Measurements from ENCODE around the gene CTAGE4.
"Not testable (repeated sequence)": the region's sequence is repeated elsewhere in the genome, so short reads cannot be mapped to it uniquely, and the experiment has no call there.

Gene CTAGE4, protein sequence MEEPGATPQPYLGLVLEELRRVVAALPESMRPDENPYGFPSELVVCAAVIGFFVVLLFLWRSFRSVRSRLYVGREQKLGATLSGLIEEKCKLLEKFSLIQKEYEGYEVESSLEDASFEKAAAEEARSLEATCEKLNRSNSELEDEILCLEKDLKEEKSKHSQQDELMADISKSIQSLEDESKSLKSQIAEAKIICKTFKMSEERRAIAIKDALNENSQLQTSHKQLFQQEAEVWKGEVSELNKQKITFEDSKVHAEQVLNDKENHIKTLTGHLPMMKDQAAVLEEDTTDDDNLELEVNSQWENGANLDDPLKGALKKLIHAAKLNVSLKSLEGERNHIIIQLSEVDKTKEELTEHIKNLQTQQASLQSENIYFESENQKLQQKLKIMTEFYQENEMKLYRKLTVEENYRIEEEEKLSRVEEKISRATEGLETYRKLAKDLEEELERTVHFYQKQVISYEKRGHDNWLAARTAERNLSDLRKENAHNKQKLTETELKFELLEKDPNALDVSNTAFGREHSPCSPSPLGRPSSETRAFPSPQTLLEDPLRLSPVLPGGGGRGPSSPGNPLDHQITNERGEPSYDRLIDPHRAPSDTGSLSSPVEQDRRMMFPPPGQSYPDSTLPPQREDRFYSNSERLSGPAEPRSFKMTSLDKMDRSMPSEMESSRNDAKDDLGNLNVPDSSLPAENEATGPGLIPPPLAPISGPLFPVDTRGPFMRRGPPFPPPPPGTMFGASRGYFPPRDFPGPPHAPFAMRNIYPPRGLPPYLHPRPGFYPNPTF

DNA sequence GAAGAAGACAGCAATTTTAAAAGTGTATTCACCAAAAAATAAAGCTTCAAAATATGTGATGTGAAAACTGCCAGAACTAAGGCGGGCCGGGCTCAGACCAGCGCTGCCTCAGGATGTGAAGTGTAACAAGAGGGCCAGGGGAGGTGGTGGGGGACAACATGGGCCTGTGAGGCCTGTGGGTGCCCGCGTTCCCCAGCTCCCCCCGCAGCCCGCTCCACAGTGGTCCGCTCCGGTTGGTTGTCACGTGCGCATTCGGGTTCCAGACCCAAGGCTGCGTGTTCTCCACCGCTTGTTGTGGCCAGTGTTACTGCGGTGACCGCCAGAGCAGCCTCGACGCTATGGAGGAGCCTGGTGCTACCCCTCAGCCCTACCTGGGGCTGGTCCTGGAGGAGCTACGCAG lies at the start of gene CTAGE4:
Gene CTAGE4, plus strand, starts transcription at position 301 of the 400 bp plus-strand sequence. Its CDS starts 38 bp downstream, at position 339.
- DNase-seq (ENCODE audit: low read depth): not testable (repeated sequence)

DNA sequence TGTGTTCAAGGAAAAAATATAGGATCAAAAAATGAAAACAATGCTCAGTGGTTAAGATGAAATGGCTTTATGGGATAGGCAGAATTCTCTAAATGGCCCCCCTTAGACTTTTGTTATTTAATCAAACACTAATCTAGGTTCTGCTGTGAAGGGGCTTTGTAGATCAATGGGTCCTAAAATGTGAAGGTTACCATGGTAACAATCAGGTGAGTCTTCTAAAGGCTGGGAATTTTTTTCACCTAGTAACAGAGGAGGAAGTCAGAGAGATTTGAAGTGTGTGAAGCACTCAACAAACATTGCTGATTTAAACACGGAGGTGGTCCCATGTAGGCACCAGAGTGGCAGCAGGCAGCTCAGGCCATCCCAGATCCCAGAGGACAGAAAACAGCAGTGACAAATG lies 49.1 kb upstream of the CTAGE4 start:
- DNase-seq (ENCODE audit: low read depth): no peak

DNA sequence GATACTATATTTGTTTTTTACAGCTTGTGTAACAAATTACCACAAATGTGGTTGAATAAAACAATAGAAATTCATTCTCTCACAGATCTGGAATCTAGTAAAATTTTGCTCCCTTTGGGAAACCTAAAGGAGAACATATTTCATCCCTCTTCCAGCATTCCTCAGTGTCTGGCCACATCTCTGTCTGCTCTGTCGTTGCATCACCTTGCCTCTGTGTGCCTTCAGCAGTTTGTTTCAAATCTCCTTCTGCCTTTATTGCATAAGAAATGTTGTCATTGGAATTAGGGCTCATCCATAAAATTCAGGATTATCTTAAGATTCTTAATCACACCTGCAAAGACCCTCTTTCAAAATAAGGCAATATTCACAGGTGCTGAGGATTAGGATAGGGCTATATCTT lies 45.8 kb upstream of the CTAGE4 start:
- DNase-seq (ENCODE audit: low read depth): no peak

DNA sequence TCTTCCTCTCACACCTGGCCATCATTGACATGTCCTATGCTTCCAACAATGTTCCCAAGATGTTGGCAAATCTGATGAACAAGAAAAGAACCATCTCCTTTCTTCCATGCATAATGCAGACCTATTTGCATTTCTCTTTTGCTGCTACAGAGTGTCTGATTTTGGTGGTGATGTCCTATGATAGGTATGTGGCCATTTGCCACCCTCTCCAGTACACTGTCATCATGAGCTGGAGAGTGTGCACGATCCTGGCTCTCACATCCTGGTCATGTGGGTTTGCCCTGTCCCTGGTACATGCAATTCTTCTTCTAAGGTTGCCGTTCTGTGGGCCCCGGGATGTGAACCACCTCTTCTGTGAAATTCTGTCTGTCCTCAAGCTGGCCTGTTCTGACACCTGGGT lies 41.1 kb upstream of the CTAGE4 start:
- DNase-seq (ENCODE audit: low read depth): no peak

DNA sequence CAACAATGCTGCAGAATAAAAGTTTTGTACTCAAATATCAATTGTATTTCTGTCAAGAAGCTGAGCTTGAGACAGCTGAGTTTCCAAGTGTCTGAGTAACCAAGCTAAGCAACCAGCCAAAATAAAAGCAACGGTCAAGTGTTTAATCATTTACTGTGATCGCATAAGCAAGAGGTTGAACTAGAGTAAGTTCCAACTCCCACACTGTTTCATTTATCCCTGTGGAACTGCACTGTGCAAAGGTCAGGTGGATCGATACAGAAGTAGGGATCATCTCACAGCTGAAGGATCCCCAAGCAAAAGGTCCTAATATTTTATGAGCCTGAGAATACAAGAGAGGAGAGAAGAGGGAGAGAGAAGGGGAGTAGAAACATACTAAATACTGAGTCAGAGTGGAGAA lies 38.8 kb upstream of the CTAGE4 start:
- no peak for DNase-seq (ENCODE audit: low read depth)

DNA sequence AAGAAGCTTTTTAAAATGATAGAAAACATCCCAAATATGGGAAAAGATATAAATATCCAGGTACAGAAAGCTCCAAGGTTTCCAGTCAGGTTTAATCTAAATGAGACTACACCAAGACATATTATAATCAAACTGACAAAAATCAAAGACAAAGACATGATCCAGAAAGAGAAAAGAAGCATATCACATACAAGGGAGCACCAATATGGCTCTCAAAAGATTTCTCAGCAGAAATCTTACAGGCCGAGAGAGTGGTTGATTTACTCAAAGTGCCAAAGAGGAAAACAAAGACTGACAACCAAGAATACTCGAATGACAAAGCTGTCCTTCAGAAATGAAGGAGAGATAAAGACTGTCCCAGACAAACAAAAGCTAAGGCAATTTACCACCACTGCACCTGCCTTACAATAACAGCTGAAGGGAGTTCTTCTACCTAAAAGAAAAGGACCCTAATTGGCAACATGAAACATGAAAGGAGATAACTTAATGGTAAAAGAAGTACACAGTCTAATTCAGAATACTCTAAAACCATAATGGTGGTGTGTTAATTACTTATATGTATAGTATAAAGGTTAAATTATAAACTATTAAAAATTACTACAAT lies 34.9 kb upstream of the CTAGE4 start:
- no peak for DNase-seq (ENCODE audit: low read depth)

DNA sequence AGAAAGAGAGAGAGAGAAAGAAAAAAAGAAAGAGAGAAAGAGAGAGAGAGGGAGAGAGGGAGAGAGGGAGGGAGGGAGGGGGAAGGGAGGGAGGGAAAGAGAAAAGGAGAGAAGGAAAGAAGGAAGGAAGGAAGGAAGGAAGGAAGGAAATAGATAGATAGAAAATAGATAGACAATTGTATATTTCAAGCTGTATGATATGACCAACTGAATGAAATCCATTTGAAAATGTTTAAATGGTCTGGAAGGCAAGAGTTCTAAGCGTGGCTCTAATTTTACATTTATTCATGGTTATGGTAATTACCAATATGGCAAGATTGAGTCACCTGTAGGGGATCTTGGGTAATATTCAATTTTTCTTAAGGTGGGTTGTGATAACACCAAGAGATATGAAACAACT lies 24.4 kb upstream of the CTAGE4 start:
- no peak for DNase-seq (ENCODE audit: low read depth)

DNA sequence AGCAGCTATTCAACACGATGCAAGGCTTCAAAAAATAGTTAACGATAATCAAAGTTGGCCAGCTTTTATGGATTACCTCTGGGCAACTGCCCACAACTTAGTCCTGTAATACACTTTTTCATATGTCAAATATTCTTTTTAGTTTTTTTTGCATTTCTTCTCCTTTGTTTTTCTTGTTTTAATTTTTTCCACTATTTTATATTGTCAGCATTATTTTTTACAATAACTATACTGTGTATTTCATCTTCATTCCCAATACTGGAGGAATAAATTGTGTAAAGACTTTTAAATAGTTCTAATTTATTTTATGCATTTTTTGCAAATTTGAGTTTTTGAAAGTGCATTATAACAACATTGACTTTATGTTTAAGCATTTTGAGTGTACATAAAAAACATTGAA lies 18.5 kb upstream of the CTAGE4 start:
- no peak for DNase-seq (ENCODE audit: low read depth)

DNA sequence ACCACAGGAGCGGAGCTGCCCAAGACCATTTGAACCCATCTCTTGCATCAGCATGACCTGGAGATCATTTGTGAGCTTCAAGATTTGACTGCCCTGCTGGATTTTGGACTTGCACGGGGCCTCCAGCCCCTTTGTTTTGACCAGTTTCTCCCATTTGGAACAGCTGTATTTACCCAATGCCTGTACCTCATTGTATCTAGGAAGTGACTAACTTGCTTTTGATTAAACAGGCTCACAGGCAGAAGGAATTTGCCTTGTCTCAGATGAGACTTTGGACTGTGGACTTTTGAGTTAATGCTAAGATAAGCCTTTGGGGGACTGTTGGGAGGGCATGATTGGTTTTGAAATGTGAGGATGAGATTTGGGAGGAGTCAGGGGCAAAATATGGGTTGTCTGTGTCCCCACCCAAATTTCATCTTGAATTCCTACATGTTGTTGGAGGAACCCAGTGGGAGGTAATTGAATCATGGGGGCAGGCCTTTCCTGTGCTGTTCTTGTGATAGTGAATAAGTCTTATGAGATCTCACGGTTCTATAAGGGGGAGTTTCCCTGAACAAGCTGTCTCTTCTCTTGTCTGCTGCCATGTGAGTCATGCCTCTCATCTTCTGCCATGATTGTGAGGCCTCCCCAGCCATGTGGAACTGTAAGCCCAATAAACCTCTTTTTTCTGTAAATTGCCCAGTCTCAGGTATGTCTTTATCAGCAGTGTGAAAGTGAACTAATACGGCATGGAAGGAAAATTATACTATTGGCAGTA lies 11.5 kb upstream of the CTAGE4 start:
- DNase-seq (ENCODE audit: low read depth): not testable (repeated sequence)

DNA sequence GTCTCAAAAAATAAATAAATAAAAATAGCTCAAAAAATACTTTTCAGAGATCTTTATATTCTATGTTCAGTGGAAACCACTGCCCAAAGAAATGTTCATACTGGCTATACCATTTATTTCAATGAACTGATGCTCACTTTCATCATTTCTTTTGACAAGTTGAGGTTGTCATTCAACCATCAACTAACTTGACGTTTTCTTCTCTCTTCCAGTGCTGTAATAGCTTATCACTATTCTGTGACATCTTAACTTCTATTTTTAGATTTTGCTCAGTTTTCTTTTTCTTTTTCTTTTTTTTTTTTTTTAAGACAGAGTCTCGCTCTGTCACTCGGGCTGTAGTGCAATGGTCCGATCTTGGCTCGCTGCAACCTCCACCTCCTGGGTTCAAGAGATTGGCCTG lies 8.7 kb upstream of the CTAGE4 start:
- no peak for DNase-seq (ENCODE audit: low read depth)

DNA sequence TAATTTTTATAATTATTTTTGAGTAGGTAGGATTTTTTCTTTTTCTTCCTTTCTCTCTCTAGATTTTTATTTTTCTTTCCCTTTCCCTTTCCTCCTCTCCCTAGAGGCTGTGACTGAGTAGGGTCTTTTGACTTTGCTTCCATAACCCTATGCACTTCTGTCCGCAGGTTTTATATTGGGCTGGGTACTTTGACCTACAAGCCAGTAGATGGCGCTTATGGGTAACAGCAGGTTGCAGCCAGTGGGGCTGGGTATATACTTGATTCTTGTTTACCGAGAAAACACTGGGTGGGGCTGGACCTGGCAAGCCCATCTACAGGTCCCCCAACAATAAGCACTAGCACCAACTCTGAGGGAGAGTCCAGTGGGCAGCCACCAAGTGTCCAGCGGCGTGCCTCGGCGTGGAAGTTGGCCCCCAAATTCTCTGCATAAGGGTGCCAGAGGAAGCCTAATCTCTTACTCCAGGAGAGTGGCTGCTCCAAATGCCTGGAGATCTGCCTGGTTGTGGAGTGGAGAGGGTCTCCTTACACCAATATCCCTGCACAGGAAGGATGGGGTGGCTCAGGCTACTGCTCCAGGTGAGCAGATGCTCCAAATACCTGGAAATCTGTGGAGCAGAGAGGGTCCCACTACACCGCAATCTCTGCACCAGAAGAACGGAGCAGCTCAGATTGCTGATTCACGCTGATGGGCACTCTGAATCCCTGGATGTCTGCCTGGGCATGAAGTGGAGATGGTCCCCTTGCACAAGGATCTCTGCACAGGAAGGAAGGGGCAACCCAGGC lies 4.7 kb upstream of the CTAGE4 start:
- DNase-seq (ENCODE audit: low read depth): not testable (repeated sequence)

DNA sequence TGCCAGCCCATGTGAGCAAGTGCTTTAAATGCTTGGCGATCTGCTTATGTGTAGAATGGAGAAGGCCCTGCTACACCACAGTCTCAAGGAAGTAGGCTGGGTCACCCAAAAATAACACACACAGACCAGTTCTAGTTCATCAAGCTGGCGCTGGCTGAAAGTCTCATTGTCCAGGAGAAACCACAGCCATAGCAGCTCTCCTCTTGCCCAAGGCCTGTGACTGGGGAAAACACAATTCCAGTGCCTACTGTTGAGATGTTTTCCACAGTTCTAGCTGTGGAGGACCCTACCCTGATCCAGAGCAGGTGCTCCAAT lies 4.1 kb upstream of the CTAGE4 start:
- DNase-seq (ENCODE audit: low read depth): not testable (repeated sequence)

DNA sequence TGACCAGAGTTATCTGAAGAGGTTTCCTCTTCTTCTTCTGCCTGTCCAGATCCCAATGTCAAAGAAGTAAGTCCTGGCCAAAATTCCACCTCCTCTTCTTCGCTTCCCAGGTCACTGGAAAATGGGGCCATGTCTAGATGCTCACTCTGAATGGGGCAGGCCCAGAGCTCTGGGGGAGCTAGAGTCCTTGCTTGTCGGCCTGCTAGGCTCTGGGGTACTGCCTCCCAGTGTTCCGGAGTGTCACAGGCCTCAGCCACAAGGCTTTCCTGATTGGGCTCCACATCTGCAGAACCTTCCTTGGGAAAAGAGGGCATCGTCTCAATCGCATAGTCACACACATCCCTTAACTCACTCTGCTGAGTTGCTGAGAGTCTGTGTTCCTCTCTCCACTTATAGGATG lies 4.6 kb downstream of the CTAGE4 start:
- not testable (repeated sequence) for DNase-seq (ENCODE audit: low read depth)

DNA sequence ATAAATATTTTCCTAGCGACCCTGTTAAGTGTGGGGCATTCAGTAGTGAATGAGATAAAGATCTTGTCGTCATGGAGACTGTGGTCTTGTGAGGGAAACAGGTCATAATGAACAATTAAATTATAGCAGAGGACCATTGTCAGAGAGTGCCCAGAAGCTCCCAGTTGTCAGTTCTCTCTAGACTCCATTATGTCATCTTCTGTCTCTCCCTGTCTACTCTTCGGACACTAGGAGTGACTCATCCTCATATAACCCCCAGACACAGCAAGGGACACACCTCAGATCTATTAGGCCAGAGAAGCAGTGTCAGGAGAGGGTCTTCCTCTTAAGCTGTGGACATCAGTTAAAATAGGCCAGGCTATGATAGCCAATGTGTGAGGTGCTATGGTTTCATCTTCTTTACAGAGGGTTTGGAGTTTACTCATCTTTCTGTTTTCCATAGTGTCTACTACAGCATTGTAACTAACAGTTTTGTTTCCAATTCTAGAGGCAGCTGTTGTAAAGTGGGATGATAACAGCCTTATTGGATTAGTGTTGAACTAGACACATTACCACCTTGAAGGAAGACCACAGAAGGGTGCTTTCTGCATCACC lies 5.4 kb downstream of the CTAGE4 start:
- DNase-seq (ENCODE audit: low read depth): not testable (repeated sequence)

DNA sequence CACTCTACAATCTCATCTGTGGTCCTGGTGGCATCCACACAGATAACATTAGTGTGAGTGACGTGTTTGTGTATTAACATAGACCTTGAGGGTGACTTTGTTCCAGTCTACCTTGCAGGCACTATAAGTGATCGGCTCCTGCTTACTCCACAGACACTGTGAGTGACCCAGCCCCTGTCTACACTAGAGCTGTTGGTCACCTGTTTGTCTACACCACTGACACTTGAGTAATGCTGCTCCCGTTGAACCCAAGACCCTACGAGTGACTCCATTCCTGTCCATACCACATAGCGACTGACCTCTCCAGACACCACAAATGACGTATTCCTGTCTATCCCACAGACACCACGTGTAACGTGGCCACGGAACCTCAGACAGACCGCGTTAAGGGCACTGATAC lies 10.5 kb downstream of the CTAGE4 start:
- not testable (repeated sequence) for DNase-seq (ENCODE audit: low read depth)

DNA sequence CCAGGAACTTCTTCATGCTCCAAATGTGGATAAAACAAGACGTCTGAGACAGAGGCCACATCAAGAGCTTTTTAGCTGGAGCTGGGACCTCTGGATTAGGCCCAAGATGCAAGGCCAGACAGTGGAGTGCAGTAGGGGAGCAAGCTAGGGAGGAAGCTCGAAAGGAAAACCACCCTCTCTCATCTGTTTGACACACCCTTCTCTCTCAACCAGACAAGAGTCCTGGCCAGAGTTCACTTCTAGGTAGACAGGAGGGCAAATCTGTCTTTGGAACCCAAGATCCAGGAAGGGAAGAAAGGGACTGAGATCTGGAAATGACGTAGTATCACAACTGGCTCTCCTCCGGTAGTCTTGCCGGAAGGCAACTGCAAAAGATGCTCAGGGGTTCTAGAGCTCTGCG lies 11.2 kb downstream of the CTAGE4 start:
- not testable (repeated sequence) for DNase-seq (ENCODE audit: low read depth)

DNA sequence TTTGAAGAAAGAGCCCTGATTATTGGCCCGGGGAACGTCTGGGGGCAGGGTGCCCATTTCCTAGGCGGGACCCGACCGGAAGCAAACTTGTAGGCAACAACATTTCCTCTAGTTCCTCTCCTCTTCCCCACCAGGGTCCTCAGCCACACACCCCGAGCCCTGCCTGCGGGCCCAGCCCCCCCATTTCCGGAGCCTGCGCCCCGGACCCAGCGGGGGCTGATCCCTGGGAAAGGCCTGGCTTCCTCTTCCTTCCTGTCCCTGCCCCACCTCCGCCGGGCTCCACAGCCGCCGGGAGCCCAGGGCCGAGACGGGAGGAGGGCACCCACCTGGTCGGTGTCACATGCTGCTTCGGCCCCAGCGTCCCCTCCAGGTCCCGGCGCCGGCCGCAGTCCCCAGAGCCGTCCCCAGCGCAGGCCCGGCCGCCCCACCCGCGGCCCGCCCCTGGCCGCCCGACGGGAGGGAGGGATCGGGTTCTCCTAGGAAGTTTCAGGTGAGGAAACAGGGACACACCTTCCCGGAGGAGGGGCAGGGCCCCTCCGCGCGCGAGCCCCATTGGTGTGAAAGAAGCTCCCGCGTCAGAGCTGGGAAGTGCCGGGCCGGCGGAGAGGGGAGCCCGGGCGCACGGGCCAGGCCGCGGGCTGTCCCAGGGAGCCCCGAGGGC lies 12.1 kb downstream of the CTAGE4 start, which contains the start of gene ARHGEF35:
Gene ARHGEF35, minus strand, starts transcription at position 622 of the 661 bp plus-strand sequence. CDS start 7,450 bp downstream, outside the sequence.
- not testable (repeated sequence) for DNase-seq (ENCODE audit: low read depth)

DNA sequence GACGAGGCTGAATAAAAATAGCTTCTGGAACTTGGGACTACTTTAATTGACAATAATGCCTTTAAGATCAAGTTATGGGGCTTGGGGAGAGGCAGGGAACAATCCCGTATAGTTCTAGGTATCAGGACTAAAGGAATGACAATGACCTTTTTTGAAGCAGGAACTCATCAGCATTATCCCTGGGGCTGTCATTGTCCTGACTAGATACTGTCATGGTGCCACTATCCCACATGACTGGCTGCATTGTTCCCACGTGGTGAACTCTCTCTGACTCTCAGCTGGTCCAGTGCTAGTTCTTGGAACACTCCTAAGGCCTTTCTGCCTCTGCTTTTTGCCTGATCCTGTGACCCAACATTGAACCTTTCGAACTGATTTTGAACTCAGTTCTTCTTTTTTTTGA lies 15.7 kb downstream of the CTAGE4 start:
- DNase-seq (ENCODE audit: low read depth): not testable (repeated sequence)

DNA sequence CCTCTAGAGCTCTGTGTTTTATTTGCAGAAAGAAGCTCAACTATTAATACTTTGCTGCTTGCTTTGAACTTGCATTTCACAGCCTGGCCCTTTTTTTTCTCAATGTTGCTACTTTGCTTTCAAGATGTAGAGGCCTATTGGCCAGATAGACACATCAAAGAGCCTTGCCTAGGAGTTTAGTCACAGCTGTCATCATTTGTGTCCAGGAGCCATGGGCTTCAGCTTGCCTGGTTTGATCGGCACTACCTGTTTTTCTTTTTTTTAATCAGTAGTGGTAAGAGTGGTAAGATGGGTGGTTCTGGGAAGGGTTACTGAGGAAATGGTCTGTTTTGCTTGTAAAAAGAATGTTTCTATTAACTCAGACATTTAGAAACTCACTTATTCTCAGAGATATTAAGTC lies 18.7 kb downstream of the CTAGE4 start:
- DNase-seq (ENCODE audit: low read depth): not testable (repeated sequence)

DNA sequence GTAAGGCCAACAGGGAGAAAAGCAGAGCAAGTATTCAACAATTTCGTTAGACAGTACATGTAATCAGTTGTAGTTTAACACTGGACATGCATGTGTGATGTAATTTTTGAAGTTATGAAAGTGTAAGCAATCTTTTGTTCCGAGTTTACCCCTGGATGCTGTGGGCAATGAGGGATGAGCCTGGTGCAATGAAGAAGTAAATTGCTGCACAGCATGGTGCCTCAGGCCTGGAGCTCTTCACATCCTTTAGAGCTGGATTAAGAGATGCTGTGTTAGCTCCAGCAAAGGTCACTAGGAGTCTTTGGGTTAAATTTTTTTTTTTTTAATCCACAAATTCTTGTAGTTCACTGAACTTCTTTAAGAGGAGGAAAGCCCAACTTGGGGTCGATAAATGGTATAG lies 19.8 kb downstream of the CTAGE4 start:
- not testable (repeated sequence) for DNase-seq (ENCODE audit: low read depth)

Data from CMK (cell line).